Endothelial cell (in vitro differentiated cells): Measurements from ENCODE around the gene SPAG9. TPM values are rescaled to one million over a fixed set of nuclear protein-coding genes. Genes with fewer than 3 reads are reported as not detected.

Experiments used
- DNase-seq: peaks from one replicate; pipeline ENCODE4 v3.0.0; 2021; ENCODE audit warnings: low spot score
- H3K27ac Mint-ChIP-seq: one replicate; pipeline ENCODE4 v1.8.0; 2021; ENCODE audit warnings: mixed read lengths, inconsistent platforms; ENCODE audit not compliant: unreplicated experiment
- H3K27me3 Mint-ChIP-seq: one replicate; pipeline ENCODE4 v1.8.0; 2021; ENCODE audit warnings: mild to moderate bottlenecking, moderate library complexity, mixed read lengths, inconsistent platforms; ENCODE audit not compliant: unreplicated experiment
- H3K36me3 Mint-ChIP-seq: one replicate; pipeline ENCODE4 v1.8.0; 2021; ENCODE audit warnings: mild to moderate bottlenecking, low read depth, mixed read lengths, inconsistent platforms; ENCODE audit not compliant: unreplicated experiment
- H3K4me1 Mint-ChIP-seq: one replicate; pipeline ENCODE4 v1.8.0; 2021; ENCODE audit warnings: mild to moderate bottlenecking, mixed read lengths, inconsistent platforms; ENCODE audit not compliant: unreplicated experiment
- H3K4me3 Mint-ChIP-seq: one replicate; pipeline ENCODE4 v1.8.0; 2021; ENCODE audit warnings: mild to moderate bottlenecking, mixed read lengths, inconsistent platforms; ENCODE audit not compliant: unreplicated experiment
- H3K9me3 Mint-ChIP-seq: one replicate; pipeline ENCODE4 v1.8.0; 2021; ENCODE audit warnings: mixed read lengths, inconsistent platforms; ENCODE audit not compliant: unreplicated experiment
- CTCF ChIP-seq: fragments of 200-600 bp; sonication (generic); IDR thresholded peaks from one replicate; pipeline ENCODE4 v1.5.0; 2021; ENCODE audit warnings: antibody characterized with exemption; ENCODE audit not compliant: unreplicated experiment
- total RNA-seq: library from RNA; stranded (reverse); fragmentation: NEBNext Ultra II Directional; extraction: Animal tissue kit (Norgen Biotek cat#: 25700); gene quantifications from one replicate; pipeline ENCODE4 v1.2.1, GENCODE V29; 2021; ENCODE audit not compliant: unreplicated experiment

Gene SPAG9
- total RNA-seq, 1 donor from 2014 or later, result 107 TPM

GRCh38 chr17:51032850-51033249 lies 87.8 kb downstream of the SPAG9 start:
- Mint-ChIP-seq H3K9me3 (no peaks in the 10 kb centered on the region), H3K27ac (no peak overlapping the region), H3K4me3 (no peak overlapping the region), H3K4me1 (peaks cover 11% of the 10 kb centered on the region), H3K36me3 (no peaks in the 10 kb centered on the region), H3K27me3 (no peaks in the 10 kb centered on the region)
- TF ChIP-seq CTCF, result no peak
- DNase-seq, result no peak

- H3K27ac Mint-ChIP-seq, result no peak overlapping the region
- no peaks in the 10 kb centered on the region for H3K4me1 Mint-ChIP-seq
- TF ChIP-seq CTCF, result no peak
- DNase-seq, result no peak
- no peaks in the 10 kb centered on the region for H3K27me3 Mint-ChIP-seq
- H3K36me3 Mint-ChIP-seq, result no peaks in the 10 kb centered on the region
- no peak overlapping the region for H3K4me3 Mint-ChIP-seq
- H3K9me3 Mint-ChIP-seq, result no peaks in the 10 kb centered on the region
Observed at GRCh38 chr17:51029568-51030463, 90.9 kb downstream of the SPAG9 start.

- H3K9me3 Mint-ChIP-seq, result no peaks in the 10 kb centered on the region
- no peak overlapping the region for H3K4me3 Mint-ChIP-seq
- H3K27me3 Mint-ChIP-seq, result no peaks in the 10 kb centered on the region
- H3K27ac Mint-ChIP-seq, result peak overlapping the region; percentile 9
- H3K36me3 Mint-ChIP-seq, result no peaks in the 10 kb centered on the region
- TF ChIP-seq CTCF, result no peak
- no peak for DNase-seq
- H3K4me1 Mint-ChIP-seq, result no peaks in the 10 kb centered on the region
Observed at GRCh38 chr17:51029142-51029541, 91.5 kb downstream of the SPAG9 start.

- Mint-ChIP-seq H3K27ac (no peak overlapping the region), H3K36me3 (no peaks in the 10 kb centered on the region), H3K27me3 (no peaks in the 10 kb centered on the region), H3K9me3 (no peaks in the 10 kb centered on the region), H3K4me3 (no peak overlapping the region), H3K4me1 (no peaks in the 10 kb centered on the region)
- DNase-seq, result no peak
- no peak for TF ChIP-seq CTCF
Observed at GRCh38 chr17:51028176-51028863, 92.3 kb downstream of the SPAG9 start.

- Mint-ChIP-seq H3K27ac (no peak overlapping the region), H3K4me1 (peaks cover 15% of the 10 kb centered on the region), H3K4me3 (no peak overlapping the region), H3K9me3 (no peaks in the 10 kb centered on the region), H3K36me3 (peaks cover 17% of the 10 kb centered on the region), H3K27me3 (no peaks in the 10 kb centered on the region)
- DNase-seq, result no peak
- no peak for TF ChIP-seq CTCF
Observed at GRCh38 chr17:51018541-51018940, 102.1 kb downstream of the SPAG9 start.
